NCI-H1436 treated with DMSO at 0.1 percent for 48 hours (cell line): ENCODE measurements around the gene MRPL4.
"Not testable (repeated sequence)": the region's sequence is repeated elsewhere in the genome, so short reads cannot be mapped to it uniquely, and the experiment has no call there.

Experiments used
- DNase-seq: peaks from one replicate; lab custom pipeline; 2025; lab: John Stamatoyannopoulos, UW

Gene MRPL4

DNA sequence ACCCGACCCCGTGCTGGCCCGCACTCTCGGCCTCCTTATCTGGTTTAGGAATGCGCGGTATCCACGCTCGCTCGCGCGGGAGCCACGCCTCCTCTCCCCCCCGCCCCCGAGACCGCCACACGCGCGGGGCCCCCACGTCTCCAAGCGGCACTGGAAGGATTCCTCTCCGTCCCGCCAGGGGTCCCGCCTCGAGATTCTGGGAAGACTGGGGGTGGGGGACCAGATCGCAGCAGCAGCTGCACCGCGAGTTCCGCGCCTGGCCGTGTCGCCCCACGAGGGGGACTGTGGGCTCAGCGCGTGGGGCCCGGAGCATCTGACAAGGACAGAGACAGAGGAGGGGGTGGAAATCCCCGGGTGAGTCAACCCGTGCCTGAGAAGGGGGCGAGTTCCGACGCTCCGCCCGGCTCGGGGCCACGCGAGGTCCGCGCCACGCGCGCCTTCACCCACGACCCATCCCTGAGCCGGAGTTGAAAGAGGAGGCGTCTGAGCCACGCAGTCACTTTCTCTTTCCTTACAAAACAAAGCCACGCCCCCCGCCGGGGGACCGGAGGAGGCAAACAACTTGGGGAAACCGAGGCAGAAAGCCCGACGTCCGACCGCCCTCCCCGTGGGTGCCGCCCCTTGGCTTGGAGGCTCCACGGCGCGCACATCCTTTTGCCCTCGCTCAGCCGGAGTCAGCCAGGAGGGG lies 21.7 kb upstream of the MRPL4 start:
- DNase-seq = no peak

DNA sequence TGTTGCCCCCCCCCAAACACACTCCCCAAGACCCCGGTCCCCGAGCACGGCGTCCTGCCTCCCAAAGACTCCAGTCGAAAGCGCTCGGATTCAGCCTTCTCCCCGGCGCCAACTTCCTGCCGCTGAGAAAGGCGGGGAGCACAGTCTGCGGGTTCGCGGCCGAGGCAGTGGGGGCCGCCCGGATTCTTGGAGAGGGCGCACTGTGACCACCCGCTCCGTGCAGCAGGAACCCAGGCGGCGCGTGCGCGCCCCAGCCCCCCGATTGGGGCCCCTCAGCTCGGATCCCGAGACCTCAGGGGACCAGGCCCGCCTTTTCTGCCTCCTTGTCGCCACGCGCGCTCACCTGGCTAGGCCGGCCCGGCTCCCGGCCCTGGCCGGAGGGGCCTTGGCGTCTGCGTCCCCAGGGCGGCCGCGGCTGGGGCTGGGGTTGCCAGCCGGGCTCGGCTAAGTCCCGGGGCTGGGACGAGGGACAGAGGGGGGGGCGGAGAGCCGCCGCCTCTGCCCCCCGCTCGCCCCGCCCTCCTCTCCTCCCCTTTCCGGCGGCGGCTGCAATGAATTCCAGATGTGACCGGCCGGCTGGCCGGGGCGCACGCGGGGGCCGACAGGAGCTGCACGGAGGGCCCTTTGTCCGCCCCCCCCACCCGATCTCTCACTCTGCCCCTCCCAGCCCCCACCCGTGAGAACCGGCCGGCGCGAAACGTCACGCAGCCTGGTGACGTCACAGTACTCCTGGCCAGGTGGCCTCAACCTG lies 21.0 kb upstream of the MRPL4 start, which contains the start of gene S1PR2:
TSS of gene S1PR2 (minus strand) at position 471 of the 751 bp plus-strand sequence. CDS start 6,426 bp downstream, outside the sequence.
- DNase-seq = peak; percentile 5

DNA sequence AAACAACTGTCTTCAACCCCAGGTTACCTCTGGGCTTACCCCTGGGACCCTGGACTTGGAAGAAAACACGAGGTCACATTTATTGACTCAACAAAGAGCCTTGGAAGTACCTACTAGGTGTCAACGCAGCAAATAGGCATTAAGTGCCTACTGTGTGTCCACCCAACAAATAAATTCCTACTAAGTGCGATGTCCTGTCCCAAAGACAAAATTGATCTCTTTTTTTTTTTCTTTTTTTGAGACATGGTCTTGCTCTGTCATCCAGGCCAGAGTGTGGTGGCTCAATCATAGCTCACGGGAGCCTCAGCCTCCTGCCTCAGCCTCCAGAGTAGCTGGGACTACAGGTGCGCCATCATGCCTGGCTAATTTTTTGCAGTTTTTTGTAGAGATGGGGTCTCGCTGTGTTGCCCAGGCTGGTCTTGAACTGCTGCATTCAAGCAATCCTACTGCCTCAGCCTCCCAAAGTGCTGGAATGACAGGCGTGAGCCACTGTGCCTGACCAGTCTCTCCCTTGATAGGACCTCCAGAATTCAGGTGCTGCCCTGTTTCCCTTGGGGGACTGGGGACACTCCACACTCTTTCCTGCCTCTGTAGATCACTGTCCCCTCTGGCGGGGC lies 20.3 kb upstream of the MRPL4 start:
- no peak for DNase-seq

GRCh38 chr19:10233946-10234345 lies 18.1 kb upstream of the MRPL4 start:
- no peak for DNase-seq

- DNase-seq = no peak
These were observed 17.0 kb upstream of the MRPL4 start for GRCh38 chr19:10235003-10235402.

DNA sequence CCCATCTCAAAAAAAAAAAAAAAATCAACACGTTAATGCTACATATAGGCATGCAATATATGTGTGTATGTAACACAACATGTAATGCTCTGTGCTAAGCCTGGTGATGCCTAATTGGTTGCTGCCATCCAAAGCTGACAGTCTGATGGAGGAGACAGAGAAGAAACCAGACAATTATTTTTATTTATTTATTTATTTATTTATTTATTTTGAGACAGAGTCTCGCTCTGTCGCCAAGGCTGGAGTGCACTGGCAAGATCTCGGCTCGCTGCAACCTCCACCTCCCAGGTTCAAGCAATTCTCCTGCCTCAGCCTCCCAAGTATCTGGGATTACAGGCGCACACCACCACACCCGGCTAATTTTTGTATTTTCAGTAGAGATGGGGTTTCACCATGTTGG lies 16.6 kb upstream of the MRPL4 start:
- not testable (repeated sequence) for DNase-seq

GRCh38 chr19:10237702-10238101 lies 14.3 kb upstream of the MRPL4 start:
- no peak for DNase-seq

DNA sequence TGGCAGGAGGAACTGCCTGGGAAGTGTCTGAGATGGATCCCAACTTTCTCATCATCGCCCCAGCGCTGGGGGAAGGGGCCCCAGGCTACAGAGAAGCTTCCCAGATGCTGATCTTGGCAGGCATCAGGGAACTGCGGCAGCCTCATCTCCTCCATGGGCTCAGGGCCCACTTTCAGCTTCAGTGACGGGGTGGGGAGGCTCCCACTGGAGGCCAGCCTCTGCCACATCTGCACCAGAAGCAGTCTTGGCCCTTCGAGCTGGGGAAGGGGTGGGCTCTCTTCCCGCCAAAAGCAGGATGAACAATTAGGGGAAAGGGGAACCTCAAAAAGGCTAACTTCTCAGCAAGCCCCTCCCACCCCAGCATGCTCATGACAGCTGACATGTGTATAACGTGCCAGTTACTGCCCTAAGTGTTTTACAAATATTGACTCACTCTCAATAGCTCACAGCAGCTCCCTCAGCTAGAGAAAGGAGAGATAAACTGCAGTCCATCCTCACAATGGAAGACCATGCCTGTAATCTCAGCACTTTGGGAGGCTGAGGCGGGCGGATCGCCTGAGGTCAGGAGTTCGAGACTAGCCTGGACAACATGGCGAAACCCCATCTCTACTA lies 13.7 kb upstream of the MRPL4 start:
- peak; percentile 92 for DNase-seq

GRCh38 chr19:10241826-10242449 lies 10.1 kb upstream of the MRPL4 start:
- DNase-seq = not testable (repeated sequence)

GRCh38 chr19:10243606-10244005 lies 8.4 kb upstream of the MRPL4 start:
- DNase-seq = no peak

DNA sequence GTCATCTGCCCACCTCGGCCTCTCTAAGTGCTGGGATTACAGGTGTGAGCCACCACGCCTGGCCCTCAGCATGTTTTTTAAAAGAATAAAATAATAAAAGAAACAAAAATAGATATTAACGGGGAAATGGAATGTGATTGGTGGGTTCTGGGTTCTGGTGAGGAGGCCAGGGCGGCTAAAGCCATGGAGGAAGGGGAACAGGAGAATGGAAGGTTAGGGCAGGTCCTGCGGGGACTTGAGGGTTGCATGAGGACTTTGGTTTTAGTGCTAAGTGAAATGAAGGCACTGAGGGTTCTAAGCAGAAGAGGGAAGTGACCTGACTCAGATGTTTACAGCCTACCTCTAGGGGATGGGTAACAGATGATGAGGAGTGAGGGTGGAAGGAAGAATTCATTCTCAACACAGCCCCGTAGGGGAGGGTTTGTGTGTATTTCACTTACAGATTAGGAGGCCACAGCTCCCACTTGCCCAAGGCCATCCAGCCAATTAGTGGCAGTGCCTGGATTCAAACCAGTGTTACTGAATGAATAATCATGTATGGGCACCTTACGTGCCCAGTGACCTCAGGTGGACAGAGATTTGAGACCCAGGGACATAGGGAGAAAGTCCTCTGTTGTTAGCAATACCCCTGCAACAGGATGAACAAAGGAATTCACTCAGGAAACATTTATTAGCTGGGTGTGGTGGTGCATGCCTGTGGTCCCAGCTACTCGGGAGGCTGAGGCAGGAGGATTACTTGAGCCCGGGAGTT lies 6.7 kb upstream of the MRPL4 start:
- no peak for DNase-seq

GRCh38 chr19:10246511-10246910 lies 5.5 kb upstream of the MRPL4 start:
- DNase-seq = no peak

GRCh38 chr19:10252707-10253106 lies 693 bp downstream of the MRPL4 start:
- DNase-seq = no peak

GRCh38 chr19:10254244-10254643 lies 2.2 kb downstream of the MRPL4 start:
- DNase-seq = no peak

DNA sequence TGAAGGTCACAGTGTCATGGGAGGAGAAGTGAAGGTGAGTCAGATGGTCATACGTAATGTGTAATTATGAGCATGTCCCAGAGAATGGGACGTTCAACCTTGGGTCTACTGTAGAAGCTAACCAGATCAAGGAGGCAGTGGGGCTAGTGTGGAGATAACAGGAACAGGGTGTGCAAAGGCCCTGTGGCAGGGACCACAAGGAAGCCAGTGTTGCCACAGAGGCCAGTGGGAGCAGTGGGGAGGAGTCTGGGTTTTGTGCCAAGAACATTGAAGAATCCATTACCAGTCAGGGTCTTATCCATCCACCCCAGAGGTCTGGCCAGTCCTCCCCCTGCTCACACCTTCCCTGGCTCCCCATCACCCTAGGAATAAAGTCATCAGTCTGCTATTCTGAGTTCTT lies 3.3 kb downstream of the MRPL4 start:
- DNase-seq = no peak

DNA sequence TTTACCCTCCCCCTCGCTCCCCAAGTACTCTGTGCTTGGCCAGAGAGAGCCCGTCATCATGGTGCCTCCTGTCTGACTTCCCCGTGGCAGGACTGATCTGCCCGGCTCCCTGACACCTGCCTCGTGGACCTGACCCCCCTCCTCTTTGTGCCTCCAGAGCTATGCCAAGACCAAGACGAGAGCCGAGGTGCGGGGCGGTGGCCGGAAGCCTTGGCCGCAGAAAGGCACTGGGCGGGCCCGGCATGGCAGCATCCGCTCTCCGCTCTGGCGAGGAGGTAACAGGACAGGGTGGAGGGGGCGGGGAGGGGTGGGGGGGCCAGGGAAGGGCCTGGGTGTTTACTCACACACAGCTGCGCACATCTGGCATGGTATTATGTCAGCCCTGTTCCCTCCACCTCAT lies 4.5 kb downstream of the MRPL4 start:
- no peak for DNase-seq

GRCh38 chr19:10256970-10257615 lies 5.1 kb downstream of the MRPL4 start:
- no peak for DNase-seq

GRCh38 chr19:10258080-10258710 lies 6.2 kb downstream of the MRPL4 start:
- DNase-seq = no peak

DNA sequence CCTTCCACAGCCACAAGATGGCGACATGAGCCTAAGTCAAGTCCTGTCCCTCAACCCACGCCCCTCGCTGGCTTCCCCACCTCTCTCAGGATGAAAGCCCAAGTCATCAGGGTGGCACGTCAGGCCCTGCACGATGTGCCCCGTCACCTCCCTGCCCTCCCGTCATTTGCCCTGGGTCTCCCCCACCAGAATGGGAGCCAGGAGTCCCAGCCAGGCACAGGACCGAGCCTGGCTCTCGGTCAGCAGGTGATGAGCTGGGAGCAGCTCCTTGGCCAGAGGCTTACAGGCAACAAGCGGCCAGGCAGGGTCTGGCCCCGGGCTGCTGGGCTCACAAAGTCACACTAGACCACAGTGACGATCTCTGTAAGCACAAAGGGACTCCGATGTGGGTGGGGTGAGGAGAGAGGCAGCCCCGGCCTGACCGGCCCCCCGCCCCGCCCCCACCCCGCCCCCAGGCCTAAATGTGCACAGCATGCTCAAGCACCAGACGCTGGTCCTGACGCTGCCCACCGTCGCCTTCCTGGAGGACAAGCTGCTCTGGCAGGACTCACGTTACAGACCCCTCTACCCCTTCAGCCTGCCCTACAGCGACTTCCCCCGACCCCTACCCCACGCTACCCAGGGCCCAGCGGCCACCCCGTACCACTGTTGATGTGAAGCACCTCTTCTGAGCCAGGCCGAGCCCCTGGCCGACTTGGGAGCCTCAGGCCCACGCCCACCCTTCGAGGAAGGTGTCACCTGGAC lies 7.3 kb downstream of the MRPL4 start:
- DNase-seq = peak; percentile 13

- no peak for DNase-seq
These were observed 8.1 kb downstream of the MRPL4 start for GRCh38 chr19:10260141-10260584.
